ENCODE results near the gene ASAH2B.

DNA sequence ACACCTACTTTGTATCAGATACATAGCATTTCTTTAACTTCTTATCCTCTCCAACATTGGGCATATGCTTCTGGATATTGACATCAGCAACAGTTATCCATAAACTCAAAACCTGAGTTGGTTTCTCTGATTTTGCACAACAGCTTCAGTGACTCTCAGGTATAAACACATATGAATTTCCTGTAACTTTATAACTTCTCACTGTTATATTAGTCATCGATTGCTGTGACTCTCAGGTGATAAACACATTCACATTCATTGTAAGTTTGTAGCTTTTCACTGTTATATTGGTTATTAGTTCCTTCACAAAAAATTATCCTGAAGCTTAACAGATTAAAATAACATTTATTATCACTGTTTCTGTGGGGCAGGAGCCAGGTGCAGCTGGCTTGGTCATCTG is 57.0 kb downstream of the ASAH2B start:
- no peak for TF ChIP-seq EZH2 (IDR thresholded peaks at IDR 0.05; ENCODE audit: low read depth)
- TF ChIP-seq, protein P1, sequence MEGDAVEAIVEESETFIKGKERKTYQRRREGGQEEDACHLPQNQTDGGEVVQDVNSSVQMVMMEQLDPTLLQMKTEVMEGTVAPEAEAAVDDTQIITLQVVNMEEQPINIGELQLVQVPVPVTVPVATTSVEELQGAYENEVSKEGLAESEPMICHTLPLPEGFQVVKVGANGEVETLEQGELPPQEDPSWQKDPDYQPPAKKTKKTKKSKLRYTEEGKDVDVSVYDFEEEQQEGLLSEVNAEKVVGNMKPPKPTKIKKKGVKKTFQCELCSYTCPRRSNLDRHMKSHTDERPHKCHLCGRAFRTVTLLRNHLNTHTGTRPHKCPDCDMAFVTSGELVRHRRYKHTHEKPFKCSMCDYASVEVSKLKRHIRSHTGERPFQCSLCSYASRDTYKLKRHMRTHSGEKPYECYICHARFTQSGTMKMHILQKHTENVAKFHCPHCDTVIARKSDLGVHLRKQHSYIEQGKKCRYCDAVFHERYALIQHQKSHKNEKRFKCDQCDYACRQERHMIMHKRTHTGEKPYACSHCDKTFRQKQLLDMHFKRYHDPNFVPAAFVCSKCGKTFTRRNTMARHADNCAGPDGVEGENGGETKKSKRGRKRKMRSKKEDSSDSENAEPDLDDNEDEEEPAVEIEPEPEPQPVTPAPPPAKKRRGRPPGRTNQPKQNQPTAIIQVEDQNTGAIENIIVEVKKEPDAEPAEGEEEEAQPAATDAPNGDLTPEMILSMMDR (conservative IDR thresholded peaks at IDR 0.05) = no peak

Measured in PC-9 (cell line).